Smooth muscle cell of the brain vasculature (primary cell): Measurements from ENCODE around the gene PRDX5.

Source experiments
- DNase-seq: peaks from one replicate; pipeline ENCODE4 v3.0.0-alpha.2; 2012; ENCODE audit warnings: low read depth, low spot score

Gene PRDX5

GRCh38 chr11:64324692-64325469, 7.0 kb downstream of the PRDX5 start:
- no peak for DNase-seq

GRCh38 chr11:64327375-64327774, 9.5 kb downstream of the PRDX5 start:
- DNase-seq = no peak

- no peak for DNase-seq
Measured at GRCh38 chr11:64327993-64328392, 10.1 kb downstream of the PRDX5 start.

- DNase-seq = no peak
Measured at GRCh38 chr11:64330888-64331287, 13.0 kb downstream of the PRDX5 start.

- DNase-seq = no peak
Measured at GRCh38 chr11:64331569-64332371, 13.8 kb downstream of the PRDX5 start.

- no peak for DNase-seq
Measured at GRCh38 chr11:64333556-64333955, 15.6 kb downstream of the PRDX5 start.

GRCh38 chr11:64334764-64335735, 17.1 kb downstream of the PRDX5 start:
- no peak for DNase-seq

GRCh38 chr11:64337538-64338249, 19.8 kb downstream of the PRDX5 start:
- DNase-seq = no peak

- DNase-seq = no peak
Measured at GRCh38 chr11:64338716-64339115, 20.8 kb downstream of the PRDX5 start.

GRCh38 chr11:64339286-64339685, 21.4 kb downstream of the PRDX5 start:
- no peak for DNase-seq

- no peak for DNase-seq
Measured at GRCh38 chr11:64339754-64340408, 22.0 kb downstream of the PRDX5 start, which contains the start of gene CCDC88B. TSS of gene CCDC88B (plus strand) at chr11:64340204. CDS start at chr11:64340267, 63 bp downstream.

GRCh38 chr11:64340671-64341335, 22.9 kb downstream of the PRDX5 start:
- no peak for DNase-seq

GRCh38 chr11:64341429-64341828, 23.5 kb downstream of the PRDX5 start:
- no peak for DNase-seq

GRCh38 chr11:64341851-64342791, 24.2 kb downstream of the PRDX5 start:
- DNase-seq = no peak

GRCh38 chr11:64342869-64343745, 25.2 kb downstream of the PRDX5 start:
- DNase-seq = no peak

GRCh38 chr11:64343767-64344559, 26.0 kb downstream of the PRDX5 start:
- DNase-seq = no peak

- no peak for DNase-seq
Measured at GRCh38 chr11:64344787-64345186, 26.9 kb downstream of the PRDX5 start.
